ENCODE results near the gene MAD2L2. TPM values are rescaled to one million over a fixed set of nuclear protein-coding genes. Genes with fewer than 3 reads are reported as not detected.

MAD2L2 gene
- total RNA-seq, 2 donors from 2014 or later, result 26.9 to 27.3 TPM

- peaks cover 0 to 4% of the 10 kb centered on the region in 2 donors for H3K4me1 ChIP-seq (ENCODE audit: control insufficient read depth in 1 of 2, low read depth in 2 of 2)
- H3K4me3 ChIP-seq, result no peak overlapping the region
- peaks cover 9% of the 10 kb centered on the region for H3K36me3 ChIP-seq
- H3K27ac ChIP-seq, result no peak overlapping the region
- H3K27me3 ChIP-seq (replicated peaks; ENCODE audit: insufficient read depth), result no peaks in the 10 kb centered on the region
- ATAC-seq (ENCODE audit: insufficient number of reproducible peaks, low FRiP score, low read depth) (no peak), DNase-seq (ENCODE audit: low spot score) (no peak)
- H3K9me3 ChIP-seq, result no peaks in the 10 kb centered on the region
- TF ChIP-seq CTCF (IDR thresholded peaks at IDR 0.05), result no peak
Observed at GRCh38 chr1:11661103-11661502, 19.8 kb downstream of the MAD2L2 start.

GRCh38 chr1:11659748-11660147 is 21.2 kb downstream of the MAD2L2 start:
- no peak for TF ChIP-seq CTCF (IDR thresholded peaks at IDR 0.05)
- H3K4me3 ChIP-seq, result no peak overlapping the region
- H3K4me1 ChIP-seq (ENCODE audit: control insufficient read depth in 1 of 2, low read depth in 2 of 2), result peaks cover 6 to 13% of the 10 kb centered on the region in 2 donors
- ATAC-seq (ENCODE audit: insufficient number of reproducible peaks, low FRiP score, low read depth) (no peak), DNase-seq (ENCODE audit: low spot score) (no peak)
- H3K36me3 ChIP-seq, result peaks cover 9% of the 10 kb centered on the region
- H3K27me3 ChIP-seq (replicated peaks; ENCODE audit: insufficient read depth), result no peaks in the 10 kb centered on the region
- no peaks in the 10 kb centered on the region for H3K9me3 ChIP-seq
- no peak overlapping the region for H3K27ac ChIP-seq

GRCh38 chr1:11658542-11658941 is 22.4 kb downstream of the MAD2L2 start:
- no peak for TF ChIP-seq CTCF (IDR thresholded peaks at IDR 0.05)
- no peaks in the 10 kb centered on the region for H3K27me3 ChIP-seq (replicated peaks; ENCODE audit: insufficient read depth)
- no peak overlapping the region for H3K4me3 ChIP-seq
- ATAC-seq (ENCODE audit: insufficient number of reproducible peaks, low FRiP score, low read depth), result no peak
- no peaks in the 10 kb centered on the region for H3K9me3 ChIP-seq
- H3K36me3 ChIP-seq, result peaks cover 9% of the 10 kb centered on the region
- no peak for DNase-seq (ENCODE audit: low spot score)
- H3K4me1 ChIP-seq (ENCODE audit: control insufficient read depth in 1 of 2, low read depth in 2 of 2), result peaks cover 9 to 18% of the 10 kb centered on the region in 2 donors
- H3K27ac ChIP-seq, result no peak overlapping the region

GRCh38 chr1:11657654-11658053 is 23.3 kb downstream of the MAD2L2 start:
- H3K27ac ChIP-seq, result no peak overlapping the region
- peaks cover 9% of the 10 kb centered on the region for H3K36me3 ChIP-seq
- H3K4me1 ChIP-seq (ENCODE audit: control insufficient read depth in 1 of 2, low read depth in 2 of 2), result peaks cover 9 to 18% of the 10 kb centered on the region in 2 donors

More at GRCh38 chr1:11657654-11658053, 23.3 kb downstream of the MAD2L2 start:
- no peak overlapping the region for H3K4me3 ChIP-seq
- no peaks in the 10 kb centered on the region for H3K27me3 ChIP-seq (replicated peaks; ENCODE audit: insufficient read depth)
- ATAC-seq (ENCODE audit: insufficient number of reproducible peaks, low FRiP score, low read depth) (no peak), DNase-seq (ENCODE audit: low spot score) (no peak)
- no peaks in the 10 kb centered on the region for H3K9me3 ChIP-seq
- no peak for TF ChIP-seq CTCF (IDR thresholded peaks at IDR 0.05)

Data from thoracic aorta (tissue), 2 donors.